Testis (tissue), 3 donors: ENCODE measurements around the gene CX3CR1. TPM values are rescaled to one million over a fixed set of nuclear protein-coding genes. Genes with fewer than 3 reads are reported as not detected.

Experiments
- DNase-seq: peaks from one replicate; pipeline ENCODE4 v3.0.0-alpha.2; 2019
- H3K27ac ChIP-seq, 2 donors: fragments of 200-600 bp; sonication (generic); one replicate each; pipeline ENCODE4 v1.5.1; 2019
- H3K27me3 ChIP-seq: fragments of 200-600 bp; sonication (generic); one replicate; pipeline ENCODE4 v1.5.1; 2019
- H3K36me3 ChIP-seq: fragments of 200-600 bp; sonication (generic); one replicate; pipeline ENCODE4 v1.5.1; 2017; ENCODE audit warnings: low read depth; ENCODE audit errors: missing control alignments
- H3K4me1 ChIP-seq: fragments of 200-600 bp; sonication (generic); one replicate; pipeline ENCODE4 v1.5.1; 2019
- H3K4me3 ChIP-seq, 2 donors: fragments of 200-600 bp; sonication (generic); one replicate each; pipeline ENCODE4 v1.5.1; 2017 to 2019
- H3K9me3 ChIP-seq: fragments of 200-600 bp; sonication (generic); one replicate; pipeline ENCODE4 v1.5.1; 2017
- CTCF ChIP-seq, 3 experiments: fragments of 450-650 bp in 2 of 3; fragments of 200-600 bp in 1 of 3; sonication (generic) in 1 of 3; IDR thresholded peaks; one replicate each; pipeline ENCODE4 v1.5.1; 2016 to 2019; ENCODE audit warnings: antibody characterized with exemption in 3 of 3, mild to moderate bottlenecking in 2 of 3, moderate library complexity in 1 of 3
- POLR2A ChIP-seq: fragments of 450-650 bp; IDR thresholded peaks from one replicate; pipeline ENCODE4 v1.6.1; 2017; ENCODE audit warnings: antibody characterized with exemption, mild to moderate bottlenecking, moderate library complexity
- WGBS, 2 donors: methylation state at CpG; one replicate each; pipeline ENCODE4 v1.1.5; 2018; 5-methylcytosine and 5-hydroxymethylcytosine counted together
- intact Hi-C: fragments of 100-400 bp; cut with DNase I; formaldehyde crosslinking; loops from one replicate; pipeline ENCODE4 v1.15.1; 2023; ENCODE audit warnings: low total_unique reads
- polyA plus RNA-seq: library from polyadenylated mRNA; stranded (reverse); fragments of 350-450 nt; fragmentation: Illumina TruSeq; extraction: RNeasy Lipid Tissue Mini Kit (QIAGEN cat#74804); gene quantifications from one replicate; pipeline ENCODE4 v1.2.3, GENCODE V29; 2014; ENCODE audit warnings: low read depth, low replicate concordance; ENCODE audit not compliant: insufficient read depth
- total RNA-seq, 2 donors: library from RNA; depleted of rRNA; stranded (reverse); fragments of >200 nt; gene quantifications; one replicate each; pipeline ENCODE4 v1.2.3, GENCODE V29; 2016

Gene CX3CR1
- total and polyA plus RNA-seq, 3 donors from 2014 or later, result 1.4 to 3.5 (median 2.0) TPM

- Histone ChIP-seq H3K27me3 (no peaks in the 10 kb centered on the region), H3K4me1 (no peaks in the 10 kb centered on the region), H3K27ac (no peak overlapping the region), H3K4me3 (no peak overlapping the region), H3K36me3 (no peaks in the 10 kb centered on the region), H3K9me3 (no peaks in the 10 kb centered on the region)
- intact Hi-C loops, result no loop called here
- WGBS, 2 donors, result 53 to 56% methylated on average over 5 to 6 of the region's 6 CpGs
- DNase-seq, result no peak
- no peak for TF ChIP-seq POLR2A
- no peak for TF ChIP-seq CTCF (IDR thresholded peaks at IDR 0.05)
Observed at GRCh38 chr3:39282057-39282456, 2.2 kb upstream of the CX3CR1 start.

- DNase-seq, result no peak
- no peaks in the 10 kb centered on the region for H3K4me1 ChIP-seq
- TF ChIP-seq CTCF (IDR thresholded peaks at IDR 0.05) (no peak), POLR2A (no peak)
- H3K27ac ChIP-seq, result no peak overlapping the region
- WGBS, 2 donors, result 85 to 89% methylated on average over 8 to 9 of the region's 9 CpGs
- no peaks in the 10 kb centered on the region for H3K27me3 ChIP-seq
- no peak overlapping the region for H3K4me3 ChIP-seq
- H3K36me3 ChIP-seq, result no peaks in the 10 kb centered on the region
- intact Hi-C loops, result no loop called here
- H3K9me3 ChIP-seq, result no peaks in the 10 kb centered on the region
Observed at GRCh38 chr3:39281533-39281932, 1.7 kb upstream of the CX3CR1 start.

DNA sequence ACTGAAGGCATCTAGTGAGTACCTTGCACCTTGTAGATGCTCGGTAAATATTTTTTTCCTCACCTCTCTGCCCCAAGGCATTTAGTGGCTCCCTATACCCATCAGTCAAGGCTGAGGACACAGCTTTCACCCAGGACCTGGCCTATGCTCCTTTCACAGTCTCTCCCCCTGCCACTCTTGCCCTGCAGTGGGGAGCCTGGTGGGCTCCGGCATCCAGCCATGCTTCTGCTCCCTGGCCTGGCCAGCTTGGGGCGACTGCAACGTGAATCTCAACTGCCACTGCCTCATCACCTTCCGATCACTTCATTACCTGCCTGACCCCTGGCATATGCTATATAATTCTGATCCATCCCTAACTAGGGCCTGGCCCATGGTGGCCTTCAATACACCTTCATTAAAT lies 735 bp upstream of the CX3CR1 start:
- intact Hi-C loops, result no loop called here
- Histone ChIP-seq H3K4me3 (no peak overlapping the region), H3K9me3 (no peaks in the 10 kb centered on the region), H3K4me1 (no peaks in the 10 kb centered on the region), H3K27me3 (no peaks in the 10 kb centered on the region), H3K36me3 (no peaks in the 10 kb centered on the region), H3K27ac (no peak overlapping the region)
- DNase-seq, result no peak
- WGBS, 2 donors, result 91 to 96% methylated on average over 4 to 5 of the region's 5 CpGs
- TF ChIP-seq POLR2A, result no peak
- no peak for TF ChIP-seq CTCF (IDR thresholded peaks at IDR 0.05)

- no peak for DNase-seq
- TF ChIP-seq CTCF (IDR thresholded peaks at IDR 0.05) (no peak), POLR2A (no peak)
Observed at GRCh38 chr3:39278616-39278935, 1.3 kb downstream of the CX3CR1 start.

DNA sequence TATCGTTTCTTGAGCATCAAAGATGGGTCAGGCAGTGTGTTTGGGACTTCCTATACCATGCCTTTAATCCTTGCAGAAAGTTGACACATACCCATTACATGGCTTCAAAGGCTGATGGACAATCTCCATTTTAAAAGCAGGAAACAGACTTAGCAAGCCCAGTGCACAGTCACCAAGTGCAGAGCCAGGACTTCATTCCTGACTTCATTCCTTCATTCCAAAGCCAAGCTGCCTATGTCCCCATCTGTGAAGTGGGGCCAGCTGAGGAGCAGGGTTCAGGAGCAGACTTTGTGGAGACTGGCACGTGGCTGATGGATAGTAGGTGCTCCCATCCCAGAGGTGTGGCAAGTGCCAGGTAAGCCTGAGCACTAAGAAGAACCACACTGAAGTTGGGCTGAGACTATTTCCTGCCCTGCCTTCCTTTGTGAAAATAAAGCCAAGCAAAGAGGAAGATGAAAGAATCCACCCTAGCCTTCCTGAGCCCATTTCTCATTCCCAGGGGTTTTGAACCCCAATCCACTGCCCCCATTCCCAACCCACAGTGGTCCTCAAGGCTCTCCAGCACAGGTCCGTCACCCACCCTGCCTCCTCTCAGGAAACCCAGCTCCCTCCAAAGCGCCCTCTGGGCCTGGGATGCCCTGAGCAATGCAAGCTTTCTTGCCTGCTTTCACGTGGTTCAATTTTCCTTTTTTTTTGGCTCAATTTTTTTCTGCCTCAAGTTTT lies 1.8 kb downstream of the CX3CR1 start:
- no peak for DNase-seq
- no peak overlapping the region for H3K4me3 ChIP-seq
- no peaks in the 10 kb centered on the region for H3K27me3 ChIP-seq
- no peak overlapping the region for H3K27ac ChIP-seq
- TF ChIP-seq CTCF (IDR thresholded peaks at IDR 0.05), result no peak
- no peak for TF ChIP-seq POLR2A
- WGBS, 2 donors, result 66 to 68% methylated on average over 5 of the region's 5 CpGs
- intact Hi-C loops, result no loop called here
- H3K36me3 ChIP-seq, result no peaks in the 10 kb centered on the region
- H3K4me1 ChIP-seq, result no peaks in the 10 kb centered on the region
- no peaks in the 10 kb centered on the region for H3K9me3 ChIP-seq

More at GRCh38 chr3:39278616-39278935, 1.3 kb downstream of the CX3CR1 start:
- H3K4me3 ChIP-seq, result no peak overlapping the region
- H3K27me3 ChIP-seq, result no peaks in the 10 kb centered on the region
- no peaks in the 10 kb centered on the region for H3K9me3 ChIP-seq
- H3K4me1 ChIP-seq, result no peaks in the 10 kb centered on the region
- no peak overlapping the region for H3K27ac ChIP-seq
- H3K36me3 ChIP-seq, result no peaks in the 10 kb centered on the region
- 59 to 65% methylated on average over 1 of the region's 1 CpG for WGBS, 2 donors
- intact Hi-C loops, result no loop called here
